ENCODE data around the gene IMPG2. TPM values are rescaled to one million over a fixed set of nuclear protein-coding genes. Genes with fewer than 3 reads are reported as not detected.

IMPG2 gene
- polyA plus RNA-seq, 1 donor (not counting 4 experiments of a cell fraction or from before 2014, with no cell fraction given) = 0.16 TPM

DNA sequence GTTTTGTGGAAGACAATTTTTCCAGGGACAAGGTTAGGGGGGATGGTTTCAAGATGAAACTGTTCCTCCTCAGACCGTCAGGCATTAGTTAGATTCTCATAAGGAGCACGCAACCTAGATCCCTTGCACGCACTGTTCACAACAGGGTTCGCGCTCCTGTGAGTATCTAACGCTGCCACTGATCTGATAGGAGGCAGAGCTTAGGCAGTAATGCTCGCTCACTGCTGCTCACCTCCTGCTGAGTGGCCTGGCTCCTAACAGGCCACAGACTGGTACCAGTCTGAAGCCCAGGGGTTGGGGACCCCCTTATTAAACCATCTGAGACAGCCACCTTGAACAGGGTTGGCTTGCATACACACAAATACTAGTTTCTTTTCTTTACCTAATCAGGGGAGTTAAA is 13.5 kb upstream of the IMPG2 start:
- dilution Hi-C loops (cut with MboI; ENCODE audit: extremely low pct_ligation_motif_present, low sequenced_read_pairs) = no loop called here
- H2AFZ ChIP-seq (ENCODE audit: control insufficient read depth, low read length) = no peak overlapping the region
- no peaks in the 10 kb centered on the region for H3K4me1 ChIP-seq (ENCODE audit: control insufficient read depth, extremely low read depth, insufficient read depth, low read length)
- TF ChIP-seq, protein P1, sequence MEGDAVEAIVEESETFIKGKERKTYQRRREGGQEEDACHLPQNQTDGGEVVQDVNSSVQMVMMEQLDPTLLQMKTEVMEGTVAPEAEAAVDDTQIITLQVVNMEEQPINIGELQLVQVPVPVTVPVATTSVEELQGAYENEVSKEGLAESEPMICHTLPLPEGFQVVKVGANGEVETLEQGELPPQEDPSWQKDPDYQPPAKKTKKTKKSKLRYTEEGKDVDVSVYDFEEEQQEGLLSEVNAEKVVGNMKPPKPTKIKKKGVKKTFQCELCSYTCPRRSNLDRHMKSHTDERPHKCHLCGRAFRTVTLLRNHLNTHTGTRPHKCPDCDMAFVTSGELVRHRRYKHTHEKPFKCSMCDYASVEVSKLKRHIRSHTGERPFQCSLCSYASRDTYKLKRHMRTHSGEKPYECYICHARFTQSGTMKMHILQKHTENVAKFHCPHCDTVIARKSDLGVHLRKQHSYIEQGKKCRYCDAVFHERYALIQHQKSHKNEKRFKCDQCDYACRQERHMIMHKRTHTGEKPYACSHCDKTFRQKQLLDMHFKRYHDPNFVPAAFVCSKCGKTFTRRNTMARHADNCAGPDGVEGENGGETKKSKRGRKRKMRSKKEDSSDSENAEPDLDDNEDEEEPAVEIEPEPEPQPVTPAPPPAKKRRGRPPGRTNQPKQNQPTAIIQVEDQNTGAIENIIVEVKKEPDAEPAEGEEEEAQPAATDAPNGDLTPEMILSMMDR (optimal IDR thresholded peaks at IDR 0.05 in 1 of 3, IDR thresholded peaks at IDR 0.05 in 1 of 3, conservative IDR thresholded peaks at IDR 0.05 in 1 of 3; ENCODE audit: extremely low read depth in 1 of 3, insufficient read depth in 2 of 3, low read length in 3 of 3) = no peak
- no peak for TF ChIP-seq EZH2 (IDR thresholded peaks at IDR 0.05; ENCODE audit: low read length)
- no peak overlapping the region for H3K4me3 ChIP-seq (ENCODE audit: control insufficient read depth in 2 of 3, extremely low read depth in 1 of 3, insufficient read depth in 2 of 3, low read depth in 1 of 3, low read length in 3 of 3)
- H3K9me3 ChIP-seq (ENCODE audit: control insufficient read depth, low read depth, low read length) = no peaks in the 10 kb centered on the region
- DNase-seq (ENCODE audit: low read depth, low spot score) = no peak
- H3K79me2 ChIP-seq (ENCODE audit: control insufficient read depth, insufficient read depth, low read length) = no peaks in the 10 kb centered on the region
- no peak overlapping the region for H3K27ac ChIP-seq (ENCODE audit: control insufficient read depth, insufficient read depth, low read length)
- no peaks in the 10 kb centered on the region for H3K9me1 ChIP-seq (ENCODE audit: control insufficient read depth, extremely low read depth, insufficient read depth, low read length)
- FAIRE-seq = no peak
- no peak overlapping the region for H3K4me2 ChIP-seq (ENCODE audit: control insufficient read depth, extremely low read depth, insufficient read depth, low read depth, low read length)
- no peak overlapping the region for H3K9ac ChIP-seq (ENCODE audit: control insufficient read depth, extremely low read depth, insufficient read depth, low read length)
- no peaks in the 10 kb centered on the region for H3K36me3 ChIP-seq (ENCODE audit: control insufficient read depth in 2 of 2, extremely low read depth in 1 of 2, insufficient read depth in 2 of 2, low read length in 2 of 2)
- H3K27me3 ChIP-seq (ENCODE audit: control insufficient read depth, extremely low read depth, insufficient read depth, low read length) = no peaks in the 10 kb centered on the region
- no peaks in the 10 kb centered on the region for H4K20me1 ChIP-seq (ENCODE audit: control insufficient read depth, extremely low read depth, insufficient read depth, low read length)

DNA sequence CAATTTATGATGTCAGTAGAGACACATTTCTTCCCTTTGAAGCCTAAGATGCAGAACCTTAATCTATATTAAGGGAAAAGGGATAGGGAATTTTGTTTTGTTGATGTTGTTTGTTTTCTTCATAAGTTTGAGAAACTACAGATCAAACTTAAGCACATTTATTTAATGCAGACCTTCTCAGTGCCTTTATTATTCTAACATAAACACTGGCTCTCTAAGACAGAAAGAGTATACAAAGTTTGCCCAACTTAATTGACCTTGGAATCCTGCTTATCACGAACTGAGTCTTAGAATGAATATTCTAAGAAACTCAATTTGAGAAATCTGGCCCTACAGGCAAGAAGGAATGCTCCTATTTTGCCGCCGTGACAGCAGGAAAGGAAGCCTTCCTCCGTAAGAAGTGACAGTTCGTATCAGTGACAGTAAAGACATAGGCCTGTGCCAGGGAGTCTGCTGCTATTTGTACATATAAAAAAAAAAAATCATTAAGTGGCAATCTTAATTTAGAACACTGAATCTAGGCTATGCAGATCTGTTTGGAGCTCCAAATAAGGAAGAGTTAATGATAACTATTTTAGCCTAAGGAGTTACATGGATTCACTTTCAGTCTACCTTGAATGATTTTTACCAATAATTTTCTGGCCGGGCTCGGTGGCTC is 8.8 kb upstream of the IMPG2 start:
- DNase-seq (ENCODE audit: low read depth, low spot score) = no peak
- TF ChIP-seq EZH2 (IDR thresholded peaks at IDR 0.05; ENCODE audit: low read length) = no peak
- TF ChIP-seq, protein P1 (optimal IDR thresholded peaks at IDR 0.05 in 1 of 3, IDR thresholded peaks at IDR 0.05 in 1 of 3, conservative IDR thresholded peaks at IDR 0.05 in 1 of 3; ENCODE audit: extremely low read depth in 1 of 3, insufficient read depth in 2 of 3, low read length in 3 of 3) = no peak
- Histone ChIP-seq H3K4me3 (ENCODE audit: control insufficient read depth in 2 of 3, extremely low read depth in 1 of 3, insufficient read depth in 2 of 3, low read depth in 1 of 3, low read length in 3 of 3) (no peak overlapping the region), H3K9me3 (ENCODE audit: control insufficient read depth, low read depth, low read length) (no peaks in the 10 kb centered on the region), H3K9ac (ENCODE audit: control insufficient read depth, extremely low read depth, insufficient read depth, low read length) (no peak overlapping the region), H2AFZ (ENCODE audit: control insufficient read depth, low read length) (no peak overlapping the region), H3K4me1 (ENCODE audit: control insufficient read depth, extremely low read depth, insufficient read depth, low read length) (no peaks in the 10 kb centered on the region), H3K79me2 (ENCODE audit: control insufficient read depth, insufficient read depth, low read length) (no peaks in the 10 kb centered on the region), H3K36me3 (ENCODE audit: control insufficient read depth in 2 of 2, extremely low read depth in 1 of 2, insufficient read depth in 2 of 2, low read length in 2 of 2) (no peaks in the 10 kb centered on the region), H3K9me1 (ENCODE audit: control insufficient read depth, extremely low read depth, insufficient read depth, low read length) (no peaks in the 10 kb centered on the region), H4K20me1 (ENCODE audit: control insufficient read depth, extremely low read depth, insufficient read depth, low read length) (no peaks in the 10 kb centered on the region), H3K4me2 (ENCODE audit: control insufficient read depth, extremely low read depth, insufficient read depth, low read depth, low read length) (no peak overlapping the region), H3K27me3 (ENCODE audit: control insufficient read depth, extremely low read depth, insufficient read depth, low read length) (no peaks in the 10 kb centered on the region), H3K27ac (ENCODE audit: control insufficient read depth, insufficient read depth, low read length) (no peak overlapping the region)
- no peak for FAIRE-seq
- dilution Hi-C loops (cut with MboI; ENCODE audit: extremely low pct_ligation_motif_present, low sequenced_read_pairs) = no loop called here
